ENCODE results near the gene AKR1C4. TPM values are rescaled to one million over a fixed set of nuclear protein-coding genes. Genes with fewer than 3 reads are reported as not detected.
"Not testable (repeated sequence)": the region's sequence is repeated elsewhere in the genome, so short reads cannot be mapped to it uniquely, and the experiment has no call there.

The AKR1C4 gene
- total RNA-seq, 1 donor: not detected

DNA sequence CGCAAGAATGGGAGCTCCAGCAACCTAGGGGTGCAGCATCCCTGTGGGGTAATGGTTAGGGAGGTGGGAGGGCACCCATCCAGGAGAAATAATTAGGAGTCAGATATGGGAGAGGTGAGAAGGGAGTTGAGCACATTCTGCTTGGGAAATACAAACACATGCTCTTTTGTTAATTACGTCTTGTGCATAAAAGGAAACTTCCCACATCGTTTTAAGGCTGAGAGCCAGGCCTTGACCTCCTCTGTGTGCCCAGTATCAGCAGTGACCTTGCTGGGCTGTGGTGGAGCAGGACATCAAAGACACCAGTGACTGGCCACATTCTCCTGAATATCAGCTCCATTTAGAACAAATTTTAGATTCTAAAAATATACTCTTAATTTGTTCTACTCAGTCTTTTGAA, 22.6 kb downstream of the AKR1C4 start:
- no peak for DNase-seq (ENCODE audit: low read depth)
- no peak overlapping the region for H3K4me3 ChIP-seq (ENCODE audit: low read depth, low read length)
- TF ChIP-seq, protein P1, sequence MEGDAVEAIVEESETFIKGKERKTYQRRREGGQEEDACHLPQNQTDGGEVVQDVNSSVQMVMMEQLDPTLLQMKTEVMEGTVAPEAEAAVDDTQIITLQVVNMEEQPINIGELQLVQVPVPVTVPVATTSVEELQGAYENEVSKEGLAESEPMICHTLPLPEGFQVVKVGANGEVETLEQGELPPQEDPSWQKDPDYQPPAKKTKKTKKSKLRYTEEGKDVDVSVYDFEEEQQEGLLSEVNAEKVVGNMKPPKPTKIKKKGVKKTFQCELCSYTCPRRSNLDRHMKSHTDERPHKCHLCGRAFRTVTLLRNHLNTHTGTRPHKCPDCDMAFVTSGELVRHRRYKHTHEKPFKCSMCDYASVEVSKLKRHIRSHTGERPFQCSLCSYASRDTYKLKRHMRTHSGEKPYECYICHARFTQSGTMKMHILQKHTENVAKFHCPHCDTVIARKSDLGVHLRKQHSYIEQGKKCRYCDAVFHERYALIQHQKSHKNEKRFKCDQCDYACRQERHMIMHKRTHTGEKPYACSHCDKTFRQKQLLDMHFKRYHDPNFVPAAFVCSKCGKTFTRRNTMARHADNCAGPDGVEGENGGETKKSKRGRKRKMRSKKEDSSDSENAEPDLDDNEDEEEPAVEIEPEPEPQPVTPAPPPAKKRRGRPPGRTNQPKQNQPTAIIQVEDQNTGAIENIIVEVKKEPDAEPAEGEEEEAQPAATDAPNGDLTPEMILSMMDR (IDR thresholded peaks at IDR 0.05; ENCODE audit: insufficient read depth, low read depth, low read length): no peak

DNA sequence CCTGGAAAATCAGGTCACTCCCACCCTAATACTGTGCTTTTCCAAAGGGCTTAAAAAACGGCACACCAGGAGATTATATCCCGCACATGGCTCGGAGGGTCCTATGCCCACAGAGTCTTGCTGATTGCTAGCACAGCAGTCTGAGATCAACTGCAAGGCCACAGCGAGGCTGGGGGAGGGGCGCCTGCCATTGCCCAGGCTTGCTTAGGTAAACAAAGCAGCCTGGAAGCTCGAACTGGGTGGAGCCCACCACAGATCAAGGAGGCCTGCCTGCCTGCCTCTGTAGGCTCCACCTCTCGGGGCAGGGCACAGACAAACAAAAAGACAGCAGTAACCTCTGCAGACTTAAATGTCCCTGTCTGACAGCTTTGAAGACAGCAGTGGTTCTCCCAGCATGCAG, 26.3 kb downstream of the AKR1C4 start:
- H3K4me3 ChIP-seq (ENCODE audit: low read depth, low read length); DNase-seq (ENCODE audit: low read depth): not testable (repeated sequence)

DNA sequence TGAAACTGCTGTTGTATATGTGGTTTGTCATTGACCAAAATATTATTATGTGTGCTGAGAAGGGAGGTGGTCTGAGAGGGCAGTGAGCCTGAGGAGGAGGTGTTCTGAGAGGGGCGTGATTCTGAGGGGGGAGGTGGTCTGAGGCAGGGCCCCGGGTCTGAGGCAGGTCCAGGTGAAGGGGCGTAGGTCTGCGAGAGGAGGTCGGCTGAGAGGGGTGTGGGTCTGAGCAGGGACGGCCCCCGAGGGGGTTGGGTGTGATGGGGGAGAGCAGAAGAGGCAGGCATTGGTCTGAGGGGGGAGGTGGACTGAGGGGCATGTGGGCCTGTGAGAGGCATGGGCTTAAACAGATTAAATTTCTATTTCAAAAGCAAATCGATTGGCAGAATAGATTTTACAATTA, 32.4 kb downstream of the AKR1C4 start:
- no peak for DNase-seq (ENCODE audit: low read depth)
- TF ChIP-seq, protein P1 (IDR thresholded peaks at IDR 0.05; ENCODE audit: insufficient read depth, low read depth, low read length): no peak

DNA sequence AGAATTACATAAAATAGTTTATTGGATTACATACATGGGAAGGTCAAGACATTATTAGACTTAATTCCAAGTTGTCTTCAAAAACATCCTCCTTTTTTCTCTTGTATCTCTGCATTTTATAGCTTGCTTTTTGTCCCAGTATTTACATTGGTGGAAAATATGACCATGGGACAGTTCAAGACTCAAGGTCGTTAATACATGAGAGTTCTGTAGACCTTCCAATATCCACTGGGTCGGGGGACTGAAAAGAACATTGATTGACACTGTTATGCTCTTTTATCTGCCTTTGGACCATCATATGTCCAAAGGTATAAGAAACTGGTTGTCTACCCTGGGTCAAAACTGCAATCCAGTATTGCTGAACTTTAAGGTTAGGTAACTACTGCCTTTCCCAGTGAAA, 36.7 kb downstream of the AKR1C4 start:
- TF ChIP-seq, protein P1 (IDR thresholded peaks at IDR 0.05; ENCODE audit: insufficient read depth, low read depth, low read length): no peak
- DNase-seq (ENCODE audit: low read depth): no peak
- H3K4me3 ChIP-seq (ENCODE audit: low read depth, low read length): no peak overlapping the region

More for the DNA sequence above, 32.4 kb downstream of the AKR1C4 start:
- H3K4me3 ChIP-seq (ENCODE audit: low read depth, low read length): no peak overlapping the region

DNA sequence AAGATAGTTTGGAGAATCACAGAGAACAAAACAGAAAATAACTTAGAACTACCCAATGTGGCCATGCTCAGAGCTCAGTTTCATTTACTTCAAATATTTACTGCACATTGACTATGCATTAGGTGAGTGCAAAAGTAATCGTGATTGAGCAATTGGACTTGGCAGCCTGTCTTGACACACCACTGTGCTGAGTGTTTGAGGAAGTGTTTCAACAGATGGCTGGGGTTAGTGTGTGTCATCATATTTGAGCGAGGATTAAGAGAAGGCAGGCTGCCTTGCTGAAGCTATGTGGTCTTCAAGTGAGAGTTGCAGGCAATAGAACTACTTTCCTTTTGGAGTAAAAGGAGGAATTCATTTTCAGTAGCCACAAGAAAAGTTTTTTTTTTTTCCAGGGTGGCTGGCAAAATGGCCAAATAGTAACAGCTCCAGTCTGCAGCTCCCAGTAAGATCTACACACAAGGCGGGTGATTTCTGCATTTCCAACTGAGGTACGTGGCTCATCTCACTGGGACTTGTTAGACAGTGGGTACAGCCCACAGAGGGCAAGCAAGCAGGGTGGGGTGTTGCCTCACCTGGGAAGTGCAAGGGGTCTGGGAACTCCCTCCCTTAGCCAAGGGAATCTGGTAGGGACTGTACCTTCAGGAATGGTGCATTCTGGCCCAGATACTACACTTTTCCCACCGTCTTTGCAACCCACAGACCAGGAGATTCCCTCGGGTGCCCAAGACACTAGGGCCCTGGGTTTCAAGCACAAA, 37.6 kb downstream of the AKR1C4 start:
- no peak overlapping the region for H3K4me3 ChIP-seq (ENCODE audit: low read depth, low read length)
- TF ChIP-seq, protein P1 (IDR thresholded peaks at IDR 0.05; ENCODE audit: insufficient read depth, low read depth, low read length): no peak
- DNase-seq (ENCODE audit: low read depth): peak; percentile 85

DNA sequence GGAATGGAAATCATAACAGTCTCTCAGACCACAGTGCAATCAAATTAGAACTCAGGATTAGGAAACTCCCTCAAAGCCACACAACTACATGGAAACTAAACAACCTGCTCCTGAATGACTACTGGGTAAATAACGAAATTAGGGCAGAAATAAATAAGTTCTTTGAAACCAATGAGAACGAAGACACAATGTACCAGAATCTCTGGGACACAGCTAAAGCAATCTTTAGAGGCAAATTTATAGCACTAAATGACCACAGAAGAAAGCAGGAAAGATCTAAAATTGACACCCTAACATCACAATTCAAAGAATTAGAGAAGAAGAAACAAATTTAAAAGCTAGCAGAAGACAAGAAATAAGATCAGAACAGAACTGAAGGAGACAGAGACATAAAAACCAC, 40.9 kb downstream of the AKR1C4 start:
- H3K4me3 ChIP-seq (ENCODE audit: low read depth, low read length); DNase-seq (ENCODE audit: low read depth): not testable (repeated sequence)

DNA sequence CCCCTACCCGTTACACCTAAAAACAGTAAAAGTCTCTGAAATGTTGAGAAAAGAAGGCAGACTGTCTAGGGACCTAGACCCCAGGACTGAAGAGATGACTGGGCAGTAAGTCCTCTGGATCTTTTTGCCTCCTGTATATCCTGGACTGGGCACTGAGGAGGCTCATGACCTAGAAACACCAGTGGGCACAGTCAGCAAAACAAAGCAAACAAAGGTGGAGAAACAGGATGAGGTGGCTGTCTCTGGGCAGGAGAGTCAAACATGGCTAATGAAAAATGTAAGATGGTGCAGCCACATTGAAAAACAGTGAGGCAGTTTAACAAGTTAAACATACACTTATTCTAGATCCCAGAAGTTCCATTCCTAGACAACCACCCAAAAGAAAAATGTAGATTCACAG, 45.9 kb downstream of the AKR1C4 start:
- TF ChIP-seq, protein P1 (IDR thresholded peaks at IDR 0.05; ENCODE audit: insufficient read depth, low read depth, low read length): no peak
- H3K4me3 ChIP-seq (ENCODE audit: low read depth, low read length): no peak overlapping the region
- no peak for DNase-seq (ENCODE audit: low read depth)

DNA sequence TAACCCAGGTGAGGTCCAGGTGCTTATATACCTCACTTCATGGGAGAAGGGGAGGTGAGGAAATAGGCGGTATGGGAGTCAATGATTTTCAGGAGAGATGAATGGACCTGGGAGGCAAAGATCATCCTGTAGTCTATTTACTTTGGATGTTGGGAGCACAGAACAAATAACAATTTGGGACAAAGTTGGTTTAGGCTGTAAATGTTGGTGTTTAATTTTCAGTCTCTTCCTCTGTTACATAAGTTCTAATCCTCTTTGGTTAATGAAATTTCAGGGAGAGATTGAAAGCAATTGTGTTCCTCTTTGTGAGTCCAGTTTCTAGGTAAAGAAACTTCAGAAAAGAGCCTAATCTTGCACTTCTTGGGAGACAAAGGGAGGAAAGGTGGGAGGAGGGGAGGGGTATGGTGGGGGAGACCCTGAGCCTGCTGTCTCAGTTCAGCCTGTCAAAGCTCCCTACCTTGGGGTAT, 46.9 kb downstream of the AKR1C4 start:
- TF ChIP-seq, protein P1 (IDR thresholded peaks at IDR 0.05; ENCODE audit: insufficient read depth, low read depth, low read length): no peak
- H3K4me3 ChIP-seq (ENCODE audit: low read depth, low read length): no peak overlapping the region
- DNase-seq (ENCODE audit: low read depth): no peak

Measured in fibroblast of villous mesenchyme (primary cell).